Middle frontal gyrus (tissue), 1 donor: ENCODE measurements around the gene PATZ1.
"Not testable (repeated sequence)": the region's sequence is repeated elsewhere in the genome, so short reads cannot be mapped to it uniquely, and the experiment has no call there.

Experiments
- DNase-seq: peaks from one replicate; pipeline ENCODE4 v3.0.0-alpha.2; 2015; ENCODE audit warnings: low spot score; ENCODE audit errors: extremely low spot score

The PATZ1 gene

GRCh38 chr22:31314220-31314619 is 31.9 kb downstream of the PATZ1 start:
- DNase-seq = not testable (repeated sequence)

DNA sequence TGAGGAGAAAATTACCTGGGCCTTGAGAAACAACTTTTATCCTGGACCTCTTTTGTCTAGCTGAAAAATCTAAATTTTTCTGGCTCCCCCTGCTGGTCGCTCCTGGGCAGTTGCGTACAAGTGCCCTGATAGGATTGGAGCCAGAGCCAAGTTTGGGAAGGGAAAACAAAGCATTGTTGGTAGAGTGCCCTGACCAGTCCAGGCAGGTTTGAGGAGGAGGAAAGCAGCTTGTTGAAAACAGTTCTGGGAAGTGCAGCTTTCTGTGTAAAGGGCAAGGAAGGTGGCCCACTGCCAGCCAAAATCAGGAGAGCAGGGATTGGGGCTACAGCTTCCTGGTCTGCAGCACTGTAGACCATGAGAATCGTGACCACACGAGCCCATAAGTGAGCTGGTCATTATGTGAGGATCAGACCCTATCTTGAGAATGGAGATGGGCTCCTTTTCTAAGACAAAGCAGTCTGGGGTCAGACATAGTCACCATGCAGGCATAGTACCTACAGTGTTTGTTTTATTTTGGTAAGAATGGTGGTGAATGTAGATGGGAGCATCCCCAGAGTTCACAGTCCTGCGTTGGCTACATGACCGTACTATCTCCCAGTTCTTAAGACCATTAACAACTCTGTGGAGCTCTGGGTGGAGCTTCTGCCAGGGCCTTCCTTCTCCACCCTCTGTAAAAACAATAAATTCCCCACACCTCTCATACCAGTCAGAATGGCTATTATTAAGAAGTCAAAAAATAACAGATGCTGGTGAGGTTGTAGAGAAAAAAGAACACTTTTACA is 32.6 kb downstream of the PATZ1 start:
- DNase-seq = peak; percentile 48

DNA sequence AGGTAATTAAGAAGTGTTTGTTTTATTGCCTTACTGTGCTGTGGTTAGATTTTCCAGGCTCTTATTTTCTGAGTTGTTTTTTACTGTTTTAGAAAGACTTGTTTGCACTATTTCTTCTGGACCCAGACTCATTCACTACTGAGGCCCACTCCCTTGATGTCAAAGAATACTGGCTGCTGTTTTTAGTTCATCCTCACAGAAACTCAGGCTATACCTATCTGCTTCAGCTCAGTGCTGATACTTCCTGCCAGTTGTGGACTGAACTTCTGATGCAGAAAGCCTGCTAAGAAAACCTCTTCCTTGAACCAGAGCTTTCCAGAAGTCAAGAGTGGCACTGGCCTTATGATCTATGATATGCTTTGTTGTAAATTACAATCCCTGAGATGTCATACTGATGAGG is 38.0 kb downstream of the PATZ1 start:
- DNase-seq = no peak

DNA sequence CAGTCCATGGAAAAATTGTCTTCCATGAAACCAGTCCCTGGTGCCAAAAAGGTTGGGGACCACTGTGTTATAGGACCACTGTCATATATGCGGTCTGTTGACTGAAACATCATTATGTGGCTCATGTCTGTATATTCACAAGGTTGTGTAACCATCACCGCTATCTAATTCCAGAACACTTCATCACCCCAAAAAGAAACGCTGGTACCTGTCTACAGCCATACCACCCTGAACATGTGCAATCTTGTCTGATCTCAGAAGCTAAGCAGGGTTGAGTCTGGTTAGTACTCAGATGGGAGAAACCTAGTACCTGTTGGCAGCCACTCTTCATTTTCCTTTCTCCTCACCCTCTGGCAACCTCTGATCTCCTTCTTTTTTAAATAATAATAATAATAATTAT is 41.0 kb downstream of the PATZ1 start:
- DNase-seq = no peak

GRCh38 chr22:31302537-31302936 is 43.6 kb downstream of the PATZ1 start:
- DNase-seq = no peak

DNA sequence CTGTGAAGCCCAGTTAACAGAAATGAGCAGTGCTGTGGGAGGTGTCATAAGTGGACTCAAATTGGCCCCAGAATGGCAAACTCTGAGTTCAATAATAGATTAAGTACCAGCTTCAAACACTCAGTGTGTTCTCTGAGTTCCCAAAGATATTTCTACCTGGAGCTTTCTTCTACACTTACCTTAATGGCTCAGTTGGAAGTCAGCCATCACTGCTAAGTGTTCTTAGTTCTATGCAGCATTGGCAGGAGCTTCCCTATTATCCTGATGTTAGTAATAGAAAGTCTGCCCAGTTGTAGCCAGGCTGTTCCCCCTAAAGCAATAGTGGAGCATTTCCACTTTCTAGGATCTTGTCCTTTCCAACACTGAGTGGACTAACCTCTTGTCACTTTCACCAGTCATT is 44.1 kb downstream of the PATZ1 start:
- DNase-seq = no peak

DNA sequence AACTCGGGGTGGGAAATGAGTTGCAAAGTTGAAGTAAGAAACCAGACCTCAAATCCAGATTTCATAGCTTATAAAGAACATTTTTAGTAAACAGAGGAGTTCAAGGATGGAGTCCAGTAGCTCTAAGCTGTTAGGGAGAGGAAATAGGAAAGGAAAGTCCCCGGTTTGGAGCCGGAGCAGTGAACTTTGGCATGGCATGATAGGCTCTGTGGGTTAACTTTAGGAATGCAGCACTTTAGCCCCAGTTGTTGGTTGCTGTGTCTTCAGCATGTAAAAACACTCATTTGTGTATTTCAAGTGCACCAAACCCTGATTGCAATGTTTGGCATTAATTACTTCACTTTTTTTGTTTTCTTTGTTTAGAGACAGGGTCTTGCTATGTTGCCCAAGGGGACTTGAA is 45.2 kb downstream of the PATZ1 start:
- DNase-seq = no peak

GRCh38 chr22:31295831-31296657 is 50.1 kb downstream of the PATZ1 start:
- no peak for DNase-seq

DNA sequence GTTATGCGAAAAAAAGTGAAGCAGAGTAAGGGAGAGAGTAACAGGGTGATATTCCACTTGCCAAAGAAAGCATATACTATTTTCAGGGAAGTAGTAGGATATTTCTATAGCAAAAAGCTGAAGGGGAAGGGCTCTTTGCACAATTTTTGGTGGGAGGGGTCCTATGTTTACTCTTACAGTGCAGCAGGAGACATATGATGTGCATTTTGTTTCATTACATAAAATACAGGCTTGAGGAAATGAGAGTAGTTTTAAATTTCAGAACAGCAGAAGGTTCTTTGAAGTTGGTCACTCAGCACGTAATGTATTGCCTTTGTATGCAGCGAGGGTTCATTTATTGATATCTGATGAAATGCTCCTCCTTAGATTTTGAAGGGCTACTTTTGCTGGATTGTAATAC is 50.8 kb downstream of the PATZ1 start:
- DNase-seq = no peak

DNA sequence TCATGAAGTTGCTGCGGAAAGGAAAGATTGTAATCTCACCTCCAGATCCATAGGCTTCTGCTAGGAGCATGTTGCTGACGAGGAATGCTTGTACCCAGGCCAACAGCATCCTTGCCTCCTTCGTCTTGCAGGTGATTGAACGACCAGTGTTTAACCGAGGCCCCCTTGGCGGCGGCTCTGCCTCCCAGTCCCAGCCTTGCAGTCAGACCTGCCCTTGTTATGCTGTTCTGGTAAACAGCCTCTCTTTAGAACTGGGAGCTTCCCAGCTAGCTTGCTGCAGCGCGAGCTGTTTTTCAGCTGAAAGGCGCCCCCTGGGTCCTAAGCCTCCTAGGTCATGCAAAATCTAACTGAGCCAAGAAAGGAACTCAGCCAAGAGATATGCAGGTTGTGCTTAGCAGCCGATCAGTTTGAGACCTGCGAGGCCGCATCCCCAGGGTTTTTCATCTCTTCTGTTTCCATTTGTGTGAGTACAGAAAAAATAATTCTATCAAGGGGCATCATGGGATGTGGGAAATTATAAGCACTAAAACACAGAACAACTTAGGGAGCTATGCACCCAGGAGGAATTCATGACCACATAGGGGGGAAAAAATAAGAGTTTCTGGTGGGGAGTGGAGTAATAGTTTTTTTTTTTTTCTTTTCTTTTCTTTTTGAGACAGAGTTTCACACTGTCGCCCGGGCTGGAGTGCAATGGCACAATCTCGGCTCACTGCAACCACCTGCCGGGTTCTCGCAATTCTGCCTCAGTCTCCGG is 53.7 kb downstream of the PATZ1 start, which contains the start of gene PIK3IP1:
TSS of gene PIK3IP1 (minus strand) at position 253 of the 754 bp plus-strand sequence. CDS start at position 109, 144 bp downstream.
- DNase-seq = peak; percentile 81

- no peak for DNase-seq
Measured at GRCh38 chr22:31291481-31292235, 54.5 kb downstream of the PATZ1 start.

DNA sequence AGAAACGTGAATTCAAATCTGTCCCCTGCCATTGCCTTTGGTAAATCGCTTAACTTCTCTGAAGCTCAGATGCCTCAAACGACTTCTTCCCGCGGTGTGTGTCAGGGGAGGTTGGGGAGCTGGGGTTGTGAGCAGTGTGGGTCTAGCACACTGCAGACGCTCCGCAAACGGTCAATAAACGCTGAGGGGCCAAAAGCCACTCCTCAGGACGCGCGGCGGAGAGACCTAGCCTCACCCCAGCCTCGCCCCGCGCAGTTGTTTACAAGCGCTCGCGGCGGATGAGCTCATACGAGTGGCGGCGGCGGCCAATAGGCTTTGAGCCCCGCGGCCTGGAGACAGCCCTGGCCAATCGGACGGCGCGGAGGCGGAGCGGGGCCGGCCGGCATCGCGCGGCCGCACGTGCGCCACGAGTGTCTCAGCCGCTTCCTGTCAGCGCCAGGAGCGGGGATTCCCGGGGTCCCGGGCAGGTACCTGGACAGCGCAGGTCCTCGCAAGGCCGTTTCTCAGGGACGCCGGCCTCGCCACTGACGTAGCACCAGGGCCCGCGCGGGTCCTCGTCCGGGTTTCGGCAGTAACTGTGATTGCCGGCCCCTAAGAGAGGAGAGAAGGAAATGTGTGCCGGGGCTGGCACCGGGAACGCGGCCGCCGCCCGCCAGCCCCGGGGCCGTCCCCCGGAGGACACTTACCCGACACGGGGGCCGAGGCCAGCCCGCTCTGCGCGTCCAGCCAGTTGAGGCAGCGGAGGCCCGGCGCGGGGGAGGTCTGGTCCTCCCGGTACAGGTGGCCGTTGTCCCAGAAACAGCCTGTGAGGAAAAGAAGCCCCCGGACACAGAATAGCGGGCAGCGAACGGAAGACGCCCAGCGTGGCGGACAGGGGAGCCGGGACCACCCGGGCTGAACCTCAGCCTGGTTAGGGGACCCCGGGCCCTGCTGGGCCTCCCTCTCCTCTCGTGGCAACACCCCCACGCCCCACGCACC is 55.4 kb downstream of the PATZ1 start:
- peak; percentile 93 for DNase-seq

DNA sequence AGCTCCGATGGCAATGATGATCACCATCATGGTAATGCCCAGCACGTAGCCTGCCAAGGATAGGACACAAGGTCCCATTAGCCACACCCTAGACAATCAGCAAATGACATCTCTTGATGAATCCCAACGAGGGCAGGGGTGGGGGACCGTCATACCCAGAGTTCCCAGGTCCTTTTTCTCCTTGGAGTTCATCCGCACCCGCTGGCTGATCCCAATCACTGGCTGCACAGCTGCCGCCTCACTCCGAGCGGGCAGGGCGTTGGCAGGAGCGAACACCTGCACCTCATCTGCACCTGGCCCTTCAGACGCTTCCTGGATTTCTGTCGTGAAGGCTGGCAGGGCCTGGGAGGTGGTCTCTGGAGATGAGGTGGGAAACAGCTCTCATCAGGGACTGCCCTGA is 56.8 kb downstream of the PATZ1 start:
- no peak for DNase-seq

DNA sequence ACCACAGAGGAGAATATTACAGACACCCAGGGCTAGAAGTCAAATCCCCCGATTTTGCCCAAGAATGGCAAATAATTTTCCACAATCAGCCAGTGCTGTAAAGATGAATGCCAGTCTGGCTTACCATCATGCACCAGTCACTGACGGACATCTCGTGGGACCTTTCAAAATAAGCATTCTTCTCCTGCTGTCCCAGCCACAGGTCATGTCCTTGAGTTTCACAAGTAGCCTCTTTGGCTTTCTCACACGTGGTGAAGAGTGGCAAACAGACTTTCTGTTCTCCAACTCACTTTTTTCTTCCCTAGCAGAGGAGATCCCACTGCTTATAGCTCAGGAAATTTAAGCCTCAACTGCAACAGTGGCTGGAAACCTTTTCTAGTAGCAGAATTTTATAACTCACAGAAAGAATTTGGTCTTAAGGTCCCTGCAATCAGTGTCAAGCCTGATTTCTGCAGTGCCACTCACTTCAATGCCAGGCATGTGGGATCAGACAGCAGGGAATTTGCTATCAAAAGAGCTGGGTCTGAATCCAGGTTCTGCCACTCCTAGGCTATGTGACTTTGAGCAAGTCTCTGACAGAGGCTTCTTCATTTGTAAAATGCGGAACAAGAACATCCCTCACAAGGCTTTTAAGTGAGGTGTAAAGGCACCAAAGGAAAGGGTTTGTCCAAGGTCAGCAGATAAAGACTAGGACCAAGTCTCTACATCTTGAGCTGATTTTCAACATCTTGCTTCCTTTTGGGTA is 57.5 kb downstream of the PATZ1 start:
- DNase-seq = no peak

DNA sequence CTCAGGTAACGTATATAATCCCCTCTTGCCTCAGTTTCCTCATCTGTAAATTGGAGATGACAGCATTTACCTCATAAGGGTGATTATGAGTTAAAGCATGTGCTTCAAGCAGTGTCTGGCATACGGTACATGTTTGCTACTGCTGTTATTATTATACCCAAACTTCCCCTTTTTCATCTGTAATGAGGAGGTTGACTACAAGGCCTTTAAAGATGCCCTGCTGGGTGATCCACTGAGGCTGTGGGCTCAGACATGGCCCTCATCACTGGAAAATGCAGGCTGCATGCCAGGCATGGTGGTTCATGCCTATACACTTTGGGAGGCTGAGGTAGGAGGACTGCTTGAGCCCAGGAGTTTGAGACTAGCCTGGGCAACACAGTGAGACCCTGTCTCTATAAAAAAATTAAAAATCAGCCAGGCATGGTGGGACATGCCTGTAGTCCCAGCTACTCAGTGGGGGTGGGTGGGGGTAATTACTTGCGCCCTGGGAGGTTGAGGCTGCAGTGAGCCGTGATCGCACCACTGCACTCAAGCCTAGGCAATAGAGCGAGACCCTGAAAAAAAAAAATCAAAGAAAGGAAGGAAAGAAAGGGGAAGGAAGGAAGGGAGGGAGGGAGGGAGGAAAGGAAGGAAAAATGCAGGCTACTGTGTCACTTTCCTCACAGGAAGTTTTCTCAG is 58.2 kb downstream of the PATZ1 start:
- no peak for DNase-seq

DNA sequence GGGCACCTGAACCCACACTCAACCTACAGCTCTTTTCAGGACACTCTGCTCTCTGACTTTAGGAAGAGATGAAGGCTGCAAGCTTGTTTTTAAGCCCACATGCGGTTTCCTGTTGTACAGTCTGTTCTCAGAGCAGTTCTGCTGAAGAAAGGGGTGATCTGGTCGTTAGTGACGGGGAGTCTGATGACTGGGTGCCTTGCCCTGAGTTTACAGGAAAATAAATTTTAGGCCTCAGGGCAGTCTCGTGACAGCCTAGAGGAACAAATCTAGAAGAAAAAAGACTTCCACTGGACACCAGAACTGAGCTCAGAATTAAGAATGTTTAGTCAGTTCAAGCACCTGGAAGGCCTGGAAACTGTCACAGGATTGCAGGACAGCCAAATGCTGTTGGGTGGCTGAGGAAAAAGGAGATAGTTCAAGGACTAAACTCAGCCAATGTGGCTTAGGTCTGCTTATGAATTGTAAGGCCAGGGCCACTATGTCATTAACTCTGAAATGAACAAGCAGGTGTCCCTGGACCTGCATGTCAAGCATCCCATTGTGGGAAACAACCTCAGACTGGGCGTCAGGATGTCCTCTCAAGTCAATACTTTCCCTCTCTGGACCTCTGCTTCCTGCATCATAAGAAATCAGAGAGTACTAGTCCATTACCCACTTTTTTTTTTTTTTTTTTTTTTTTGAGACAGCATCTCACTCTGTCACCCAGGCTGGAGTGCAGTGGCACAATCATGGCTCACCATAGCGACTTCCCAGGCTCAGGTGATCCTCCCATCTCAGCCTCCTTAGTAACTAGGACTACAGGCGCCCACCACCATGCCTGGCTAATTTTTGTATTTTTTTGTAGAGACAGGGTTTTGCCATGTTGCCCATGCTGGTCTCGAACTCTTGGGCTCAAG is 59.5 kb downstream of the PATZ1 start:
- DNase-seq = no peak

GRCh38 chr22:31284281-31285155 is 61.6 kb downstream of the PATZ1 start:
- no peak for DNase-seq
